ENCODE data around the gene NT5C2.

Gene NT5C2

GRCh38 chr10:103123282-103124024 is 69.6 kb downstream of the NT5C2 start:
- DNase-seq (ENCODE audit: low read depth): no peak

GRCh38 chr10:103120977-103121735 is 71.9 kb downstream of the NT5C2 start:
- no peak for DNase-seq (ENCODE audit: low read depth)

- no peak for DNase-seq (ENCODE audit: low read depth)
These were observed 72.5 kb downstream of the NT5C2 start for GRCh38 chr10:103120546-103120945.

GRCh38 chr10:103117247-103117646 is 75.8 kb downstream of the NT5C2 start:
- DNase-seq (ENCODE audit: low read depth): no peak

GRCh38 chr10:103114876-103115275 is 78.2 kb downstream of the NT5C2 start:
- no peak for DNase-seq (ENCODE audit: low read depth)

GRCh38 chr10:103111918-103112877 is 80.9 kb downstream of the NT5C2 start:
- DNase-seq (ENCODE audit: low read depth): no peak

GRCh38 chr10:103111031-103111917 is 81.8 kb downstream of the NT5C2 start:
- no peak for DNase-seq (ENCODE audit: low read depth)

GRCh38 chr10:103110407-103110806 is 82.7 kb downstream of the NT5C2 start:
- no peak for DNase-seq (ENCODE audit: low read depth)

GRCh38 chr10:103109821-103110220 is 83.3 kb downstream of the NT5C2 start:
- no peak for DNase-seq (ENCODE audit: low read depth)

- no peak for DNase-seq (ENCODE audit: low read depth)
These were observed 86.5 kb downstream of the NT5C2 start for GRCh38 chr10:103106539-103106938.

GRCh38 chr10:103105462-103105861 is 87.6 kb downstream of the NT5C2 start:
- DNase-seq (ENCODE audit: low read depth): no peak

GRCh38 chr10:103104721-103105120 is 88.4 kb downstream of the NT5C2 start:
- DNase-seq (ENCODE audit: low read depth): no peak

GRCh38 chr10:103103989-103104388 is 89.1 kb downstream of the NT5C2 start:
- DNase-seq (ENCODE audit: low read depth): no peak

GRCh38 chr10:103102195-103102594 is 90.9 kb downstream of the NT5C2 start:
- no peak for DNase-seq (ENCODE audit: low read depth)

GRCh38 chr10:103100620-103101019 is 92.5 kb downstream of the NT5C2 start:
- no peak for DNase-seq (ENCODE audit: low read depth)

- no peak for DNase-seq (ENCODE audit: low read depth)
These were observed 94.8 kb downstream of the NT5C2 start for GRCh38 chr10:103098240-103098639.

- DNase-seq (ENCODE audit: low read depth): no peak
These were observed 96.9 kb downstream of the NT5C2 start for GRCh38 chr10:103096130-103096529.

- DNase-seq (ENCODE audit: low read depth): no peak
These were observed 98.1 kb downstream of the NT5C2 start for GRCh38 chr10:103095005-103095404.

GRCh38 chr10:103090911-103091310 is 102.2 kb downstream of the NT5C2 start:
- DNase-seq (ENCODE audit: low read depth): no peak

GRCh38 chr10:103089493-103089892 is 103.6 kb downstream of the NT5C2 start:
- DNase-seq (ENCODE audit: low read depth): no peak

- DNase-seq (ENCODE audit: low read depth): no peak
These were observed 106.3 kb downstream of the NT5C2 start for GRCh38 chr10:103086799-103087198.

Measured in stimulated activated CD8-positive, alpha-beta memory T cell treated with anti-CD3 and anti-CD28 coated beads, Interleukin-15, amount 100 ng/mL, for 24 hours (primary cell).